HPDE6-E6E7 (cell line): ENCODE measurements around the gene ACTR5.
A peak's percentile ranks its signal among the peaks of the same experiment; 100 is the strongest.
"Not testable (repeated sequence)": the region's sequence is repeated elsewhere in the genome, so short reads cannot be mapped to it uniquely, and the experiment has no call there.

Experiments used
- DNase-seq: peaks from one replicate; pipeline ENCODE4 v3.0.0; 2011; ENCODE audit warnings: missing footprints; ENCODE audit errors: extremely low spot score

The ACTR5 gene

GRCh38 chr20:38766071-38766470, 17.8 kb downstream of the ACTR5 start:
- no peak for DNase-seq

GRCh38 chr20:38769376-38770295, 21.4 kb downstream of the ACTR5 start:
- DNase-seq, result no peak

GRCh38 chr20:38770546-38770945, 22.3 kb downstream of the ACTR5 start:
- no peak for DNase-seq

GRCh38 chr20:38770970-38771369, 22.7 kb downstream of the ACTR5 start:
- DNase-seq, result no peak

GRCh38 chr20:38771621-38772020, 23.4 kb downstream of the ACTR5 start:
- no peak for DNase-seq

GRCh38 chr20:38774167-38774566, 25.9 kb downstream of the ACTR5 start:
- no peak for DNase-seq

- no peak for DNase-seq
These were observed 28.1 kb downstream of the ACTR5 start for GRCh38 chr20:38776363-38776762.

GRCh38 chr20:38779247-38780097, 31.2 kb downstream of the ACTR5 start:
- peak; percentile 70 for DNase-seq

GRCh38 chr20:38782275-38782674, 34.0 kb downstream of the ACTR5 start:
- no peak for DNase-seq

GRCh38 chr20:38787870-38788269, 39.6 kb downstream of the ACTR5 start:
- no peak for DNase-seq

- peak; percentile 56 for DNase-seq
These were observed 41.4 kb downstream of the ACTR5 start for GRCh38 chr20:38789503-38790199.

GRCh38 chr20:38790200-38791053, 42.2 kb downstream of the ACTR5 start:
- DNase-seq, result peak; percentile 96

GRCh38 chr20:38791291-38791690, 43.0 kb downstream of the ACTR5 start:
- DNase-seq, result no peak

- DNase-seq, result no peak
These were observed 43.7 kb downstream of the ACTR5 start for GRCh38 chr20:38791940-38792339.

- DNase-seq, result not testable (repeated sequence)
These were observed 45.8 kb downstream of the ACTR5 start for GRCh38 chr20:38794057-38794456.

GRCh38 chr20:38798266-38798665, 50.0 kb downstream of the ACTR5 start:
- DNase-seq, result no peak

GRCh38 chr20:38799203-38799602, 50.9 kb downstream of the ACTR5 start:
- DNase-seq, result no peak

- no peak for DNase-seq
These were observed 52.6 kb downstream of the ACTR5 start for GRCh38 chr20:38800882-38801281.

- DNase-seq, result no peak
These were observed 56.0 kb downstream of the ACTR5 start for GRCh38 chr20:38804221-38804620.

GRCh38 chr20:38804682-38805501, 56.6 kb downstream of the ACTR5 start:
- DNase-seq, result no peak
